Glomerular endothelial cell (primary cell): ENCODE results near the gene PDGFA. TPM values are rescaled to one million over a fixed set of nuclear protein-coding genes. Genes with fewer than 3 reads are reported as not detected.

Experiments used
- DNase-seq: peaks from one replicate; pipeline ENCODE4 v3.0.0-alpha.2; 2011; ENCODE audit warnings: low read depth, low spot score; ENCODE audit errors: extremely low read depth
- total RNA-seq: library from RNA; depleted of rRNA; stranded (reverse); fragments of >200 nt; gene quantifications from 2 replicates; pipeline ENCODE4 v1.2.3, GENCODE V29; 2015

The PDGFA gene
- total RNA-seq, 1 donor from 2014 or later = 44.5 TPM

- no peak for DNase-seq
Measured at GRCh38 chr7:491958-492713, 27.5 kb downstream of the PDGFA start.

GRCh38 chr7:491292-491957 is 28.2 kb downstream of the PDGFA start:
- DNase-seq = no peak

DNA sequence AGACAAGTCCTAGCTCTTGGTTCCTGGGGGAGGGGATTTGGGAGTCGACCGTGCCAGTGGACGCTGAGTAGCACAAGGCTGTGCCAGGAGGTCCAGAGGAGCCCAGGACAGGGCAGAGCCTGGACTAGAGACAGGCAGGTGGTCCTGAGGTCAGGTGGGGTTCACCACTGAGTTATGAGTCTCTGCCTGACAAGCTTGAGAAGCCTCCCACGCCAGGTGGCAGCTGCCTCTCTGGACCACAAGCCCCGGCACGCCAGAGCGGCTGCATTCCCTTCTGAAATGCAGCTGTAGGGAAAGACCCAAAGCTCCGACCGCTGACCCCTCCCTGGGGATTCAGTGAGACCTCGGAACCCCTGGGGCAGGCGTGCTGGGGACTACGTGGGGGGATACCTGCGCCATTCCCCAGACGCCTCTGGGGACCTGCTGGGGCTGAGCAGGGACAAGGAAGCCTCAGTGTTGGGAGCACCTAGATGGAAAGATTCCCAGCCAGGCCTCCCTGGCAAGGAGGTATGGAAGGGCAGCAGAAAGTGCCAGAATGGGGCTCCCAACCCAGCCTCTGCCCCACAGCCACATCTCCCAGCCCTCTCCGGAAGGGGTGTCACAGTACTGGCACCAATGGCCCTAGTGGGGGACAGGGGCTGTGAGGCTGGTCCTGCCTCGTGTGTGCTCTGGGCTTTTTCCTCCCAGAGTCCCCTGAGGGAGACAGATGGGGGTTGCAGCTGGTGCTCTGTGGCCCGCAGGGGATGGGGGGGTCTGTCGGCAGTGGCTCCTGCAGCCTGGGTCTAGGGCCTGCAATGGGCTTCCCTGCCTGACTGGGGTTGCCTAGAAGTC is 29.0 kb downstream of the PDGFA start:
- no peak for DNase-seq

GRCh38 chr7:489876-490275 is 29.8 kb downstream of the PDGFA start:
- no peak for DNase-seq

GRCh38 chr7:486216-486743 is 33.4 kb downstream of the PDGFA start:
- no peak for DNase-seq

GRCh38 chr7:485188-486081 is 34.2 kb downstream of the PDGFA start:
- no peak for DNase-seq

GRCh38 chr7:484356-485101 is 35.1 kb downstream of the PDGFA start:
- DNase-seq = no peak

GRCh38 chr7:483656-484355 is 35.8 kb downstream of the PDGFA start:
- DNase-seq = no peak

- no peak for DNase-seq
Measured at GRCh38 chr7:482521-483083, 37.0 kb downstream of the PDGFA start.

DNA sequence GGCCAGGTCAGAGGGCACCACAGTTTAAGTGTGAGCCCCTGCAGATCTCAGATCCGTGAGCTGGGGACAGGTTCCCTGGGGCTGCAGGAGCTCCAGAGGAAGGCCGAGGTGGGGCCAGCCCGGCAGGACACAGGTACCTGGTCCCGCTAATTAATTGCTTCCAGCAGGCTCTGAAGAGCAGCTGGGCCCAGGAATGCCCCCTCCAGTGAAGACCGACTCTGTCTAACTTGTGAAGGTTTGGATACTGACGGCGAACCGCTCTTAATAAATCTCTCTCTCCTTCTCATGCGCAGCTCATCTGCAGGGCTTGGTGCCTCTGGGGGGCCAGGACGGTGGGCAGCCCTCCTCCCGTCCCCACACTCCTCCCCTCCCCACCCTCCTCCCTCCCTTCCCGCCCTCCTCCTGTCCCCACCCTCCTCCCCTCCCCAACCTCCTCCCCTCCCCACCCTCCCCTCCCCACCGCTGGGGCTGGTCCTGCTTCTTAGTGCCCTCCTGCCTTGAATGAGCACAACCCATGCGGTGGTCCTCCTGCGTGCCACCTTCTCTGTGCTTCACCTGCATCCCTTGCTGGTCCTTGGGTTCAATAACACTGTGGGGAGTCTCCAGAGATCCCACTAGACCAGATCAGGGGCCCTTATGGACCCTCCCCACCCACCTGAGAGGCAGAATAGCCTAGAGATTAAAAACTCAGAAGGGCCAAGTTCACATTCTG is 38.3 kb downstream of the PDGFA start:
- DNase-seq = no peak

- no peak for DNase-seq
Measured at GRCh38 chr7:480531-481218, 39.0 kb downstream of the PDGFA start.

DNA sequence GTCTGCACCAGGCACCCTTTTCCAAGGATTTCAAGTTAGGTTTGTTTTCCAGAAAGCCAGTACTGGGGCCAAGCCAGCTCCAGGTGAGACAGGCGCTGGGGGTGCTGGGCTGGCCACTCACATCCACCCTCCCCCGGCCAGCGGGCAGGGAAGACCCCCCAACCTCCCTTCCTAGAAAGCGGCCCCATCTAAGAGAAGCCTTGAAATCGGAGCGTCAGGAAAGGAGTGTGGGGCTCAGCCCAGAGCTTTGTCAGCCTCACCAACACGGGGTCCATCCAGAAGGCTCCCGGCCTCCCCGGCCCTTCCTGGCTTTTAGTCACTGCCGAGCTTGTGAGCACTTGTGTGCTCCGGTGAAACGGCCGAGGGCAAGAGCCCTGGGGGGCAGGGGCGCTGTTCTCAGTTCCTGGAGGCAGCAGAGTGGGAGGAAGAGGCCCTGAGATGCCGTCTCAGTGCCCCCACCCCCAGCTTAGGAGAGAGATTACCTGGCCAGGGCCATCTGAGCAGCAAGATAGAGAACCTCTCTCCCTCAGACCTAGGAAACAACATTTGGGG is 39.6 kb downstream of the PDGFA start:
- DNase-seq = no peak

GRCh38 chr7:479115-479947 is 40.3 kb downstream of the PDGFA start:
- no peak for DNase-seq

DNA sequence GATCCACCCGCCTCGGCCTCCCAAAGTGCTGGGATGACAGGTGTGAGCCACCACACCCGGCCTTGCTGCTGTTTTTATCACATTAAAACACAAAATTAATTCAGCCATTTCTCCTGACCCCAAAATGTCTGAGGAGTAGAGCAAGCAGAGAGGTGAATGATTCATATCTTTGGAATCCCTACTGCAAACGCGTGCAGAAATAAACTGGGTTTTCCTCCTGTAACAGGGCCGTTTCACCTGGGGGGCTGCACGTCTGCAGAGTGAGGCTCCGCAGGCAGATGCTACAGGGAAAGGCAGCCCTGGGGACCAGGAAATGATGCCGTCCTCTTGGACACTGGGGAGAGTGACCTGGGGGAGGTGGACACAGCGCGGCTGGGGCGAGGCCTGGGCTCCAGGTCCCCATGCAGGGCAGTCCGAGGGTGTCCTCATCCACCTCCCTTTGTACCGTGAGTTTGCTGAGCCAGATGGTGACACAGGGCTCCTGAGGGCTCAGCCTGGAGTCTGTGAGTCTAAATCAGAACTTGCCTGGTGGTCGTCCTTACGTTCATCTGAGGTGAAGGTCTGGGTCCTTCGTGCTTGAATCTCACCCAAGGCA is 41.9 kb downstream of the PDGFA start:
- no peak for DNase-seq

GRCh38 chr7:476736-477360 is 42.8 kb downstream of the PDGFA start:
- no peak for DNase-seq
